NCI-H2081 treated with DMSO at 0.1 percent for 48 hours (cell line): ENCODE data around the gene BLOC1S6.

ENCODE experiments used
- DNase-seq: peaks from one replicate; lab custom pipeline; 2025; lab: John Stamatoyannopoulos, UW

Gene BLOC1S6

GRCh38 chr15:45587095-45587862, at the start of gene BLOC1S6:
BLOC1S6 (plus strand) TSS chr15:45587379; CDS start chr15:45587444, 65 bp downstream.
- DNase-seq, result peak; percentile 72

- DNase-seq, result no peak
These were observed 47.5 kb upstream of the BLOC1S6 start for GRCh38 chr15:45539680-45540079.

GRCh38 chr15:45540531-45540930, 46.6 kb upstream of the BLOC1S6 start:
- DNase-seq, result no peak

DNA sequence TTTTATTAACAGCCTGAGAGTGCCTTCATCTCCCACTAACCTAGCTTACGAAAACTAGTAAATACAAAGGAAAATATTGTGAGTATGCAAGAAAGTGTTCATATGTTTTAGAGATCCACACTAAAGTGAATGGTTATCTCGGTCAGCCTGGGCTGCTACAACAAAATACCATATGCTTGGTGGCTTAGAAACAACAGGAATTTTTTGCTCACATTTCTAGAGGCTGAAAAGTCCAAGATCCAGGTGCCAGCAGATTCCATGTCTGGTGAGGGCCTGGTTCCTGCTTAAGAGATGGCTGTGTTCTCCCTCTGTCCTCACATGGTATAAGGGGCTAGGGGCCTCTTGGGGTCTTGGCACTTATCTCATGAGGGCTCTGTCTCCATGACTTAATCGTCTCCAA, 44.1 kb upstream of the BLOC1S6 start:
- no peak for DNase-seq

GRCh38 chr15:45544266-45545023, 42.7 kb upstream of the BLOC1S6 start:
- DNase-seq, result no peak

DNA sequence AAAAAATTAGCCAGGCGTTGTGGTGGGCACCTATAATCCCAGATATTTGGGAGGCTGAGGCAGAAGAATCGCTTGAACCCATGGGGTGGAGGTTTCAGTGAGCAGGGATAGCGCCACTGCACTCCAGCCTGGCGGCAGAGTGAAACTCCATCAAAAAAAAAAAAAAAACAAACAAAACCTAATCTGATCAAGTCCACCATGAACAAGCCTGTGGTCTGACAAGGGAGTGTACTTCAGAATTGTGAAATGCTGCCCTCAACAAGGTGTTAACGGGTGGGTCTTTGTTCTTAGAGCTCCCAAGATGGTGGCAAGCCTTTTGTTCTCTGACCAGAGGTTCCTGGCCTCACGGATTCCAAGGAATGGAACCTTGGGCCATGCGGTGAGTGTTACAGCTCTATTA, 40.4 kb upstream of the BLOC1S6 start:
- no peak for DNase-seq

GRCh38 chr15:45548753-45549520, 38.2 kb upstream of the BLOC1S6 start:
- DNase-seq, result no peak

- no peak for DNase-seq
These were observed 37.5 kb upstream of the BLOC1S6 start for GRCh38 chr15:45549541-45550220.

DNA sequence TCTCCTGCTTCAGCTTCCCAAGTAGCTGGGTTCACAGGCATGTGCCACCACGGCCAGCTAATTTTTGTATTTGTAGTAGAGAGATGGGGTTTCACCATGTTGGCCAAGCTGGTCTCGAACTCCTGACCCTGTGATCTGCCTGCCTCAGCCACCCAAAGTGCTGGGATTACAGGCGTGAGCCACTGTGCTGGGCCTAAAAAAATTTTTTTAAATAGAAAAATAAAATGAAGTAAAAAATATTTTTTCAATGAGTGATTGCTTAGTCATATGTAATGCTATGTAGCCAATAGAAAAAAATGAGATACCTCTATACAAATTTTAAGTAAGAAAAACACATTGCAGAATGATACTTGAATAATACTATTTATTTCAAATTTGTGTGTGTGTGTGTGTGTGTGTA, 36.7 kb upstream of the BLOC1S6 start:
- DNase-seq, result no peak

DNA sequence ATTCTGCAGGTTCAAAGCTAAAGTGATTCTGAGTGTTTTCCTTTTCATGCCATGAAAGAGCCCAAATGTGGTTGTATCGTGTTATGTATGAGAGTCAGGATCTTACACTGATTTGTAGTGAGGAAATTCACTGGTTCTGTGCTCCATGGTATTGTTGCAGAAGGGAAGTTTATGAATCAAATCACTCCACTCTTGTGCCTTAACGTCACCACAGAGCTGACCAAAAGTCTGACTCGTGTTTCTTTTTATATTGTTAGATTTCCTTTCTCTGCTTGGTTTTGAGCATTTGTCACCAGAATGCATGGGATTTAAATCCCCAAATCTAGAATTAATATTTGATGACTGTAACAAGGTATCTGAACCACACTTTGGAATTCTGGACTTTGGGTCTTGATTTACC, 35.5 kb upstream of the BLOC1S6 start:
- DNase-seq, result no peak

DNA sequence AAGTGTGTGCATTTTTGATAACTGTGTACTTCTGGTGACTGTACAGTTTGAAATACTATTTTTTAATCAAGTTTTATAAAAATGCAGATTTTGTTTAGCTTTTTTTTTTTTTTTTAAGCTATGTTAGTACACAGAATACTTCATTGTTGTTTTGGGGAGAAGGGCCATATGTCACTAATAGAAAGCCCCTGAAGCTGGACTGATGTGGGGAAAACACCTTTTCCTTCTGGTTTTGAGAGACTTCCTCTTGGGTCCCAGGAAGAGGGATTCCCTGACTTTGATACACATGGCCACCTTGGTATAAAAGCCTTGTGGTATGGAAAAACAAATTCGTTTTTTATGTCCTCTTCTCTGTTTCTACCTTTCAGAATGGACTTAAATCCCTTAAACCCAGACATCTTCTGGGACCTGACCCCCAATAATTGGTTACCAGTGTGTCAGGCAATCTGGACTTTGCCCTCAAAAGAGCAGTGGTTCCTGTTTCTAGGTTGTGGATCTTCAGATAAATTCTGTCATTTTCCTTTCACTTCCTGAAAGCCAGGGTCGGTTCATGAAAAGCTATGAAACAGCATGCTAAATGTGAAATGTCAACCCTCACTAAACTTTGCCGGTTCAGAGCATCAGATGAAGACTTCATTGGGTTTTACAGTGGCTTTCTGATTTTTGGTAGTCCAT, 31.1 kb upstream of the BLOC1S6 start:
- no peak for DNase-seq

DNA sequence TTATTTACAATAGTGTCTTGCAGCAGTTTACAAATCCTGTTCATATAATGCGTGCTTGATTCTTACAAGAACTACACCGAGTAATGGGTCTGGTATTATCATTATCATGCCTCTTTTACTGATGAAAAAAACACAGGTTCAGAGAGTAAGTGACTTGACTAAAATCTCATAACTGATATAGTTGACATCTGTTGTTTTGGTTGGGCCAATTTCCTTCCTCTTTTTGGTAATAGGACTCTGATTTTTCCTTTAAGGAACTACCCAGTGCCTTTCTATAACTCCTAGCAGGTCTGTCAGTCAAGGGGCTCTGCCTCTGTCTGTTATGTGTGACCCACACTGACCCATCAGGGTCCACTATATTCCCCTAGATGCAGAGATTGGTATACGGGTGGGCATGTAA, 14.6 kb upstream of the BLOC1S6 start:
- no peak for DNase-seq

DNA sequence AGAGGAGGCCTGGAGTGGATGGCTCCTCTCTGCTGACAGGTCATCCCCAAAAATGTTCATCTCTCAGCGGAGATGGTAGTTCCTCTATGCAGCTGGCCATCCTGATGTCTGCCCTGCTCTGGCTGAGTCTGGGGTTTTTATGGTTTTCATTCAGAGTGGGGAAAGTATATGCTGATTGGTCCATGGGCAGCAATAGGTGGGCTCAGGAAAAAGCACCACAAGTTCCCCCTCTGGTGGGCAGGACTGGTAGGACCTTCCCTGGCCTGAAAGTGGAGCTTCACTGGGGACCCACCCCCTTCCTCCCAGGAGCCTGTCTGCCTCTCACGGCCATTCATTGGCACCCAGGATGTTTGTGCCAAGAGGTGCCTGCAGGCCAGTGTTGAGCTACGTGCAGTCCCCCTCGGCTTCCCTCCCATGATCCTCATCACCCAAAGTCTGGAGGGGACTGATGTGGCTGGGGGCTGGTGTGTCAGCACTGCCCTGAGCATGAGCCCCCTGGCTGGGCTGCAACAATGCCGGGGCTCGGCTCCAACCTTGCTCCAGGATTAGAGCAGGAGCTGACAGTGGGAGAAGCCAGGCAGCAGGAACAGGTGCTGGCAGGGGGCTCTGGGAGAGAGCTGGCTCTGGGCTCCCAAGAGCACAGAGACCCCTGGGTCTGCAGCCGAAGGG, 13.1 kb upstream of the BLOC1S6 start:
- DNase-seq, result no peak

- DNase-seq, result no peak
These were observed 5.3 kb upstream of the BLOC1S6 start for GRCh38 chr15:45581919-45582318.

DNA sequence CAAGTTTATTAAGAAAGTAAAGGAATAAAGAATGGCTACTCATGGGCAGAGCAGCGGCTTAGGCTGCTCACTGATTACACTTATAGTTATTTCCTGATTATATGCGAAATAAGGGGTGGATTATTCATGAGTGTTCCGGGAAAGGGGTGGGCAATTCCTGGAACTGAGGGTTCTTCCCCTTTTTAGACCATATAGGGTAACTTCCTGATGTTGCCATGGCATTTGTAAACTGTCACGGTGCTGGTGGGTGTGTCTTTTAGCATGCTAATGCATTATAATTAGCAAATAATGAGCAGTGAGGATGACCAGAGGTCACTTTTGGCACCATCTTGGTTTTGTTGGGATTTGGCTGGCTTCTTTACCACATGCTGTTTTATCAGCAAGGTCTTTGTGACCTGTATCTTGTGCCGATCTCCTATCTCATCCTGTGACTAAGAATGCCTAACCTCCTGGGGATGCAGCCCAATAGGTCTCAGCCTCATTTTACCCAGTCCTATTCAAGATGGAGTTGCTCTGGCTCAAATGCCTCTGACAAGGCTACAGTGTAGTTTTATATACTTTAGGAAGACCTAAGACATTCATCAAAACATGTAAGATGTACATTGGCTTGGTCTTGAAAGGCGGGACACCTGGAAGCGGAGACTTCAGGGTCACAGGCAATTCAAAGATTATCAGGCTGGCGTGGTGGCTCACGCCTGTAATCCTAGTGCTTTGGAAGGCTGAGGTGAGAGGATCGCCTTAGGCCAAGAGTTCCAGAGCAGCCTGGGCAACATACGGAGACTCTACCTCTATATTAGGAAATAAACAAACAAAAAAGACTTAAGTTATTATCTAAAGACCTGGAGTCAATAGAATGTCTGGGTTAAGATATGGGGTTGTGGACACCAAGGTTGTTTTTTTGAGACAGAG, 3.2 kb upstream of the BLOC1S6 start:
- no peak for DNase-seq

- no peak for DNase-seq
These were observed 1.9 kb upstream of the BLOC1S6 start for GRCh38 chr15:45585069-45585791.

GRCh38 chr15:45586125-45586524, 1.1 kb upstream of the BLOC1S6 start:
- DNase-seq, result no peak

DNA sequence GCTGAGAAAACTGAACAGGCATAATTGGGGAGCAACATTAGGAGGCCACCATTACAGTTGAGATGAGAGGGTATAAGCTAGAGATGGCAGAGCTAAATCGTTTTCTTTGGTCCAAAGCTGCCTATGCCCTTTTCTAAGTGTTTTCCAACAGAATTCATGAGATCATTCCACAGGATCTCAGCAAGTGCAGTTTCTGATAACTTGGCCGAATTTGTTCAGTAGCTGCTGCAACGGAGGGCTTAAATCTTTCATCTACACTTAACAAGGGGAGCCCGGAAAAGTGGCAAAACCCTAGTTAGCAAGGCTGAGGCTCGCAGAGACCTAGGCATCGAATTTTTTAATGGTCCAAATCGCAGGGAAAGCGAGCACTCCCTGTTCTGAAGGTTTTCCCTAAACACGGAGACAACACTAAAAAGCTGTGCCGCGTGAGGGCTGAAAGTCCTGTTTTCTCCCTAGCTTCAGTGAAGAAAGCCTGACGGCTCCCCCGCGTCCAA, 531 bp upstream of the BLOC1S6 start:
- DNase-seq, result peak; percentile 20

DNA sequence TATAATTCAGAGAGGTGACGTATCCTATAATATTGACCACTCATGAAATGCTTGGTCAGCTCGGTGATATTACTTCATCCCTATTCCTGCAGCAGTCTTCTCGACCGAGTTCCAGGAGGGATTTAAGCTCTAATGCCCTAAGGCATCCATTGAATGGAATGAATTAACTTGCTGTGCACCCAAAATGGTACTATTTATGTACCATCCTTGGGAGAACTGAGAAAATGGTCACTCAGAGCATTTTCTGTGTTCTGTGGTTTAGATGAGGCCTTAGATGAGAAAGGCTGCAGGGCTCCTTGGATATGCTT, 638 bp downstream of the BLOC1S6 start:
- no peak for DNase-seq
